ENCODE results near the gene GGT1. TPM values are rescaled to one million over a fixed set of nuclear protein-coding genes. Genes with fewer than 3 reads are reported as not detected.
"Not testable (repeated sequence)": the region's sequence is repeated elsewhere in the genome, so short reads cannot be mapped to it uniquely, and the experiment has no call there.

Gene GGT1
- total RNA-seq, 1 donor from 2014 or later, result 1.8 TPM

DNA sequence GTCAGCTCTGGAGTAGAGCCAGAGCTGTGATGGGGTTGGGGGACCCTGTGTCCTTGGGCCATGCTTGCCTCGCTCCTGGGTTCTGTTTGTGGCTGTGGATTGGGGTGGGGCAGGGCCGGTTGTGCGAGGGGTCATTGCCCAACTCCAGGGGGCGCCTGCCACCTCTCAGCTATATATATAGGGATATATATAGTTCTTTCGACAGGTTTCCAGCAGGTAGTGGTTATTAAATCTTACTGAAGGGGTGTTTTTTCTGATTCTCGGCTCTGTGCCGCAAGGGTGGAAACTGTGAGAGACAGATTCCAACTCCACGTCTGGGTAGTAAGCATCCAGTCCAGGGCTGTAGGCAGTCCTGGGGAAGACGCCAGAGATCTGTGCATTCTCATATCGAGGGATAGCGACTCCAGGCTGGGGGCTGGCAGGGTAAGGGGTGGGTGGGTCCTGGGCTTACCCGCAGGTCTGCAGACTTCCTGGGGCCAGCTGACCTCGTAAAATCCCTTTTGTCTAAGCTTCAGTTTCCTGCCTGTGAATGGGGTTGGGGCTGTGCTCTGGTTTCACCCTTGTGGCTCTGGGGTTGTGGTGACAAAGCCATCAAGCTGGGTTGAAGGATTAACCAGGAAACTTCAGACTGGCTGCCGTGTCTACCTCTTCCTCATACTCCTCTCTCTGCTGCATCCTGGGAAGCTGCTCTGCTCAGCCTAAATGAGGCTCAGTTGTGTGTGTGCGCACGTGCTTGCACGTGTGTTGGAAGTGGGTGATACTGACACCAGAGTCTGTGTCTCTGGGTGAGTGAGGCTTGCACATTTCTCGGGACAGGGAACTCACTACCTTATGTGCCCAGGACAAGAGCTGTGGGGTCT lies 1.0 kb downstream of the GGT1 start:
- H3K4me1 Mint-ChIP-seq (ENCODE audit: low read depth), result peaks cover 10% of the 10 kb centered on the region
- H3K4me3 Mint-ChIP-seq (ENCODE audit: unreplicated experiment); H3K27ac Mint-ChIP-seq (ENCODE audit: unreplicated experiment); H3K36me3 Mint-ChIP-seq (ENCODE audit: low read depth); H3K27me3 Mint-ChIP-seq (ENCODE audit: low read depth); DNase-seq (ENCODE audit: low spot score); H3K9me3 Mint-ChIP-seq (ENCODE audit: low read depth): not testable (repeated sequence)
- TF ChIP-seq, protein P1, sequence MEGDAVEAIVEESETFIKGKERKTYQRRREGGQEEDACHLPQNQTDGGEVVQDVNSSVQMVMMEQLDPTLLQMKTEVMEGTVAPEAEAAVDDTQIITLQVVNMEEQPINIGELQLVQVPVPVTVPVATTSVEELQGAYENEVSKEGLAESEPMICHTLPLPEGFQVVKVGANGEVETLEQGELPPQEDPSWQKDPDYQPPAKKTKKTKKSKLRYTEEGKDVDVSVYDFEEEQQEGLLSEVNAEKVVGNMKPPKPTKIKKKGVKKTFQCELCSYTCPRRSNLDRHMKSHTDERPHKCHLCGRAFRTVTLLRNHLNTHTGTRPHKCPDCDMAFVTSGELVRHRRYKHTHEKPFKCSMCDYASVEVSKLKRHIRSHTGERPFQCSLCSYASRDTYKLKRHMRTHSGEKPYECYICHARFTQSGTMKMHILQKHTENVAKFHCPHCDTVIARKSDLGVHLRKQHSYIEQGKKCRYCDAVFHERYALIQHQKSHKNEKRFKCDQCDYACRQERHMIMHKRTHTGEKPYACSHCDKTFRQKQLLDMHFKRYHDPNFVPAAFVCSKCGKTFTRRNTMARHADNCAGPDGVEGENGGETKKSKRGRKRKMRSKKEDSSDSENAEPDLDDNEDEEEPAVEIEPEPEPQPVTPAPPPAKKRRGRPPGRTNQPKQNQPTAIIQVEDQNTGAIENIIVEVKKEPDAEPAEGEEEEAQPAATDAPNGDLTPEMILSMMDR (IDR thresholded peaks at IDR 0.05), result peak; percentile 58

DNA sequence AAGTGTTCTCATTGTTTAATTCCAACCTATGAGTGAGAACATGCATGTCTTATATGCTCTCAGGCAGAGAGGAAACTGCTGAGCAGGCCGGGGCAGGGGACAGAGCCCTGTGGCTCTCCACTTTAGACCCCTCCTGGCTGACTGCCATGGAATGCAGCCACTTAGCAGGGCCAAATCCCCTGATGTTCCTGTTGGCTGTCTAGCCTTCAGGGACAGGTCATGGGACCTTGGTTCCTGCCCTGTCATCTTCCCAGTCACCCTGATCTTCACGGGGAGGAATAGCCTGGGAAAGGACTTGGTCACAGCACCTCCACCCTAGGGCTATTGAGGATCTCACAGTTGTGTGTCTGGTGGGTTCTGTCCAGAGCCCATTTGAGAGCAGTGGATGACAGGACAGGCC lies 3.3 kb downstream of the GGT1 start:
- not testable (repeated sequence) for H3K27me3 Mint-ChIP-seq (ENCODE audit: low read depth)

DNA sequence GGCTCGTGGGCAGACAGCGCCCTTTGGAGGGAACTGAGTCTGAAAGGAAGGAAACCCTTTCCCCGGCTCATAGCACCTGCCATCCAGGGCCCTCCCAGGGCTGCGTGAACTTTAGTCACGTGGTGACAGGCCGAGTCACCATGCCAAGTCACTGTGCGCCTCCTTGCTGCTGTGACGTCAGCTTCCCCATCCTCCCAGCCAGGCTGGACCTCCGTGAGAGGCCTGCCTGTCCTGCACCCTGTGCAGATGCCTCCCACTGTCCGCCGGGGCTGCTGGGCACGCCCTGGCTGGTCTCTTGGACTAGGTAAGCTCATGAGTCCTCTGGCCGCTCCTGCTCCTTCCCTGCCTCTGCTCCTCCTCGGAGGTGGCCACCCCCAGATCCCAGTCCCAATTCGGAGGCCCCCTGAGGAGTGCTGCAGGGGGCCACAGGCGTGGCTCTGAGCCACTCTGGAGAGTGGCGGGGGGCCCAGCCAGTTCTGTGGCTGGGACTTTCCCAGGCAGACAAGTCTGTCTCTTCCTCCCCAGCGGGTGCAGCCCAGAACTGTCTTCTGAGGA lies 4.5 kb downstream of the GGT1 start:
- peaks cover 10% of the 10 kb centered on the region for H3K4me1 Mint-ChIP-seq (ENCODE audit: low read depth)
- not testable (repeated sequence) for H3K9me3 Mint-ChIP-seq (ENCODE audit: low read depth); DNase-seq (ENCODE audit: low spot score); H3K36me3 Mint-ChIP-seq (ENCODE audit: low read depth); H3K27ac Mint-ChIP-seq (ENCODE audit: unreplicated experiment); H3K4me3 Mint-ChIP-seq (ENCODE audit: unreplicated experiment); H3K27me3 Mint-ChIP-seq (ENCODE audit: low read depth)

More for the DNA sequence above, 3.3 kb downstream of the GGT1 start:
- not testable (repeated sequence) for H3K36me3 Mint-ChIP-seq (ENCODE audit: low read depth); H3K9me3 Mint-ChIP-seq (ENCODE audit: low read depth); DNase-seq (ENCODE audit: low spot score); H3K27ac Mint-ChIP-seq (ENCODE audit: unreplicated experiment); H3K4me3 Mint-ChIP-seq (ENCODE audit: unreplicated experiment)
- peaks cover 10% of the 10 kb centered on the region for H3K4me1 Mint-ChIP-seq (ENCODE audit: low read depth)

DNA sequence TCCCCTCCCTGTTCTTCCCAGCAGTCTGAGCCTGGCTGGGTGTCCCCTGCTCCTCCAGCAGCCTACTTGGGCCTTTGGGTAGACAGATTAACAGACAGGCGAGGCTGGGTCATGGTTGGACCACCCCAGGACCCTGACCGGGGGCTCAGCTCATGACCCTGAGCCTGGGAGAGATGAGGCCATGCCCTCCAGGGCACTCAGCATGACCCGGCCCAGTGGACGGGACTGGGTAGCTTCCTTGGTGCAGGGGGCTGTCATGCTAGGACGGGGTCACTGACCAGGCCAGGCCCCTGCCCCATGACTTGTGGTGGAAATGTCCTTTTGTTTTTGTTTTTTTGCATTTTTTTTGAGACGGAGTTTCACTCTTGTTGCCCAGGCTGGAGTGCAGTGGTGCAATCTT lies 5.3 kb downstream of the GGT1 start:
- H3K27me3 Mint-ChIP-seq (ENCODE audit: low read depth); H3K4me1 Mint-ChIP-seq (ENCODE audit: low read depth); H3K36me3 Mint-ChIP-seq (ENCODE audit: low read depth); H3K9me3 Mint-ChIP-seq (ENCODE audit: low read depth); H3K4me3 Mint-ChIP-seq (ENCODE audit: unreplicated experiment); DNase-seq (ENCODE audit: low spot score); H3K27ac Mint-ChIP-seq (ENCODE audit: unreplicated experiment): not testable (repeated sequence)

DNA sequence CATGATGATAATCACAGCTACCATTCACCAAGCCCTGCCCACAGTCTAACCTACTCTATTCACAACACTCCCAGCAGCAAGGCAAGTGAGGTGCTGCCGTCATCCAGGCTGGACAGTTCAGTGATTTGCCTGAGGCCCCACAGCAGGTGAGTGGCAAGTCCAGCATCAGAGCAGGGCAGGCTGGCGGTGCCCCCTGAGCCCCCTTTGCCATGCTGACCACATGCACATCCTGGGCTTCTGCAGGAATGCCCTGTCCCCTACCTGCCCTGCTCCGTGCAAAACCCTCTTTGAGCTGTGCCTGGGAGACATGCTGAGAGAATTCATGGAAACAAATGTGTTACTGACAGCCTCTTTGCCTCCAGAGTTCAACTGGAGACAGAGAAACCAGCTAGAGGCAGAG lies 6.9 kb downstream of the GGT1 start:
- not testable (repeated sequence) for H3K27me3 Mint-ChIP-seq (ENCODE audit: low read depth); H3K9me3 Mint-ChIP-seq (ENCODE audit: low read depth); H3K36me3 Mint-ChIP-seq (ENCODE audit: low read depth); H3K4me1 Mint-ChIP-seq (ENCODE audit: low read depth); DNase-seq (ENCODE audit: low spot score); H3K4me3 Mint-ChIP-seq (ENCODE audit: unreplicated experiment); H3K27ac Mint-ChIP-seq (ENCODE audit: unreplicated experiment)

DNA sequence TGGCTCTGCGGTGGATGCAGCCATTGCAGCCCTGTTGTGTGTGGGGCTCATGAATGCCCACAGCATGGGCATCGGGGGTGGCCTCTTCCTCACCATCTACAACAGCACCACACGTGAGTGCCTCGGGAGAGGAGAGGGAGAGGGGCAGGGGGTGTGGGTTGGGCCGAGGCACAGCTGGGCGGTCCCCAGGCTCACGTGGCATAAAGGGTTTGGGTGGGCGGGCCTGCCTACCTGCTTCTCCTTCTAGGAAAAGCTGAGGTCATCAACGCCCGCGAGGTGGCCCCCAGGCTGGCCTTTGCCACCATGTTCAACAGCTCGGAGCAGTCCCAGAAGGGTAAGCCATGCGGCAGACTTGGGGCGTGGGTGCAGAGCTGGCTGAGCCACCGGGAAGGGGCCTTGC lies 11.8 kb downstream of the GGT1 start:
- H3K27ac Mint-ChIP-seq (ENCODE audit: unreplicated experiment); H3K36me3 Mint-ChIP-seq (ENCODE audit: low read depth); H3K4me1 Mint-ChIP-seq (ENCODE audit: low read depth); H3K4me3 Mint-ChIP-seq (ENCODE audit: unreplicated experiment); H3K27me3 Mint-ChIP-seq (ENCODE audit: low read depth); H3K9me3 Mint-ChIP-seq (ENCODE audit: low read depth); DNase-seq (ENCODE audit: low spot score): not testable (repeated sequence)

DNA sequence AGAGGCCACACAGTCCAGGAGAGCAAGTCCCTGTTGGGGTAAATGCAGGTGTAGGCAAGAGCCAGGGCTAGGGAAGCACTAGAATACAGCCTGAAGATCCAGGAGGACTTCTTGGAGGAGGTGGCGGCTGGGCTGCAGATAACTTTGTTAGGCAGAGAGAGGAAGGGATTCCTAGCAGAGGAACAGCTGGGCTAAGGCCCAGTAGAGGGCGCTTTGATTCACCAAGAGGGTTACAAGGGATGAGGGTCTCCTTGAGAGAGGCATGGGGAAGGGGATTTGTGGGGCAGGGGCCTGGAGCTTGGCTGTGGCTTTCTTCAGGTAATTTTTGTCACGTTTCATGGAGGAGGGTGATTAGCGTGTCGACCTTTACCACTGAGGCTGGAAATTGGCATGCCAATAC lies 18.3 kb downstream of the GGT1 start:
- H3K4me3 Mint-ChIP-seq (ENCODE audit: unreplicated experiment); H3K4me1 Mint-ChIP-seq (ENCODE audit: low read depth); H3K27ac Mint-ChIP-seq (ENCODE audit: unreplicated experiment); H3K9me3 Mint-ChIP-seq (ENCODE audit: low read depth); H3K27me3 Mint-ChIP-seq (ENCODE audit: low read depth); DNase-seq (ENCODE audit: low spot score); H3K36me3 Mint-ChIP-seq (ENCODE audit: low read depth): not testable (repeated sequence)
- TF ChIP-seq, protein P1 (IDR thresholded peaks at IDR 0.05), result peak; percentile 14

DNA sequence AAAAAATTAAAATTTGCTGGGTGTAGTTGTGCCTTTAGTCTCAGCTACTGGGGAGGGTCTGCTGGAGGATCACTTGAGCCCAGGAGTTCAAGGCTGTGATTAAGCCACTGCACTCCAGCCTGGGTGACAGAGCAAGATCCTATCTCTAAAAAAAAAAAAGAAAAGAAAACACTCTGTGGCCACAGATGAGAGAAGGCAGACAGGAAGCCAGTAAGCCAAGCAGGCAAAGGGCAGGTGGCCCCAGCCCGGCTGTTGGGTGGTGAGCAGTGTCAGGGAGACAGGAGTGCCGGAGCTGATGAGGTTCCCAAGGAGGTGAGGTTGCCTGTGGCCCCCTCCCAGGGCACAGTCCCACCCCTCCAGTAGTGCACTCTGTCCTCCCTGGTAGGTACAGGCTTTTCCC lies 19.6 kb downstream of the GGT1 start:
- not testable (repeated sequence) for H3K36me3 Mint-ChIP-seq (ENCODE audit: low read depth); H3K4me1 Mint-ChIP-seq (ENCODE audit: low read depth); H3K4me3 Mint-ChIP-seq (ENCODE audit: unreplicated experiment); DNase-seq (ENCODE audit: low spot score); H3K9me3 Mint-ChIP-seq (ENCODE audit: low read depth); H3K27me3 Mint-ChIP-seq (ENCODE audit: low read depth); H3K27ac Mint-ChIP-seq (ENCODE audit: unreplicated experiment)

DNA sequence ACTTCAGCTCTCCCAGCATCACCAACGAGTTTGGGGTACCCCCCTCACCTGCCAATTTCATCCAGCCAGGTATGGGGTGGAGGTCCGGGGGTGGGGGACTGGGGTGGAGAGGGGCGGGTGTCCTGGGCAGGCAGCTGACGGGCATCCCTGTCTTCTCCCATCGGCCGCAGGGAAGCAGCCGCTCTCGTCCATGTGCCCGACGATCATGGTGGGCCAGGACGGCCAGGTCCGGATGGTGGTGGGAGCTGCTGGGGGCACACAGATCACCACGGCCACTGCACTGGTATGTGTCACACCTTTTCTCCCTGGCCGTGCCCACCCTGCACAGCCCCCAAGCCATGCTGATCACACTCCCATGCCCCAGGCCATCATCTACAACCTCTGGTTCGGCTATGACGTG lies 24.9 kb downstream of the GGT1 start:
- H3K27ac Mint-ChIP-seq (ENCODE audit: unreplicated experiment); H3K36me3 Mint-ChIP-seq (ENCODE audit: low read depth); DNase-seq (ENCODE audit: low spot score); H3K4me3 Mint-ChIP-seq (ENCODE audit: unreplicated experiment); H3K9me3 Mint-ChIP-seq (ENCODE audit: low read depth); H3K27me3 Mint-ChIP-seq (ENCODE audit: low read depth): not testable (repeated sequence)
- H3K4me1 Mint-ChIP-seq (ENCODE audit: low read depth), result peaks cover 17% of the 10 kb centered on the region
